Measurements from ENCODE around the gene PACSIN2. TPM values are rescaled to one million over a fixed set of nuclear protein-coding genes. Genes with fewer than 3 reads are reported as not detected.

Gene PACSIN2
- total RNA-seq, 1 donor from 2014 or later: 61.0 TPM

DNA sequence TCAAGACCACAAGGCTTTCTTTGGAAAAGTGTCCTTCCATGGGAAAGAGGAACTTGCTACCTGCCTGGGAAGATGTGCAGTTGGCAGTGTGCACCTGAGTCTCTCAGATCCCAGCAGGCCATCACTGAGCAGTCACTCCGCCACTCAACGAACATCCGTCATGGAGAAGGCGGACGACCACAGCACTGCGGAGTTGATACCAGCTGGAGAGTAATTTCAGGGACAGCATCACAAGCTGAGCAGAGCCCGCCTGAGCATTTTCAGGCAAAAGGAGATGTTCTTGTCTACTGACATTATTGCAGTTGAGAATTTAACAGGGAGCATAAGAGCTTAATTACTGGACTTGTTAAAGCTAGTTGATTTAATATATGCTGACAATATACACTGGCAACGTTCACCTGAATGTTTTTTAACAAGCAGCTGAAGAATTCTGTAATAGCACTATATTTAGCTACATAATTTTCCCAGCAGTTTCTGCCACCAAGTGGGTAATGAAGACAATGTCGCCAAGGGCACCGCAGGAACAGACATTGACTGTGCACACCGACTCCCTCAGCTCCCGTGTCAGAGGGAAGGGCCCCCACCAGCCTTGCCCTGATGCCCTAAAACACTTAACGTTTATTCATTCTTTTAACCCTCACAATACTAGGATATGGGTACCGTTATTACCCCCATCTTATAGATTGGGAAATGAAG lies 105.4 kb downstream of the PACSIN2 start:
- no peak overlapping the region for H3K27ac Mint-ChIP-seq

DNA sequence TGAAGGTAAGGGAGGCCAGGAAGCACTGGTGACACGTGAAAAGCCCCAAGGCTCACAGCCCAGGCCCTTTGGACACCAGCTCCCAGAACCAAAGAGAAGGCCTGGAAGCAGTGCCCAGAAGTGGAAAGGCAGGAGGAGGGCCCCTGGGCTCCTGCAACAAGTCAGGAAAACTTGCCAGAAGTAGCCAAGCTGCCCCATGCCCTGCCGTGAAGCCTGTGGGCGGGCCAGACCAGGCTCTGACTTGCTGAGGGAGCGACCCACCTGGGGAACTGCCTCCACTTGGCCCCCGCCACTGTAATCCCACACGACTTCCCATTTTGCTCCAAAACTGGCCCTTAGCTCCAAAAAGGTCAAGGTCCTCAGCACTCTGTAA lies 106.6 kb downstream of the PACSIN2 start:
- H3K4me1 Mint-ChIP-seq (ENCODE audit: low read depth): no peaks in the 10 kb centered on the region
- DNase-seq (ENCODE audit: low spot score, unreplicated experiment): no peak
- TF ChIP-seq, protein P1, sequence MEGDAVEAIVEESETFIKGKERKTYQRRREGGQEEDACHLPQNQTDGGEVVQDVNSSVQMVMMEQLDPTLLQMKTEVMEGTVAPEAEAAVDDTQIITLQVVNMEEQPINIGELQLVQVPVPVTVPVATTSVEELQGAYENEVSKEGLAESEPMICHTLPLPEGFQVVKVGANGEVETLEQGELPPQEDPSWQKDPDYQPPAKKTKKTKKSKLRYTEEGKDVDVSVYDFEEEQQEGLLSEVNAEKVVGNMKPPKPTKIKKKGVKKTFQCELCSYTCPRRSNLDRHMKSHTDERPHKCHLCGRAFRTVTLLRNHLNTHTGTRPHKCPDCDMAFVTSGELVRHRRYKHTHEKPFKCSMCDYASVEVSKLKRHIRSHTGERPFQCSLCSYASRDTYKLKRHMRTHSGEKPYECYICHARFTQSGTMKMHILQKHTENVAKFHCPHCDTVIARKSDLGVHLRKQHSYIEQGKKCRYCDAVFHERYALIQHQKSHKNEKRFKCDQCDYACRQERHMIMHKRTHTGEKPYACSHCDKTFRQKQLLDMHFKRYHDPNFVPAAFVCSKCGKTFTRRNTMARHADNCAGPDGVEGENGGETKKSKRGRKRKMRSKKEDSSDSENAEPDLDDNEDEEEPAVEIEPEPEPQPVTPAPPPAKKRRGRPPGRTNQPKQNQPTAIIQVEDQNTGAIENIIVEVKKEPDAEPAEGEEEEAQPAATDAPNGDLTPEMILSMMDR (IDR thresholded peaks at IDR 0.05; ENCODE audit: unreplicated experiment): no peak
- H3K27ac Mint-ChIP-seq: no peak overlapping the region
- no peaks in the 10 kb centered on the region for H3K27me3 Mint-ChIP-seq
- H3K4me3 Mint-ChIP-seq (ENCODE audit: low read depth): no peak overlapping the region
- no peaks in the 10 kb centered on the region for H3K9me3 Mint-ChIP-seq (ENCODE audit: low read depth)
- H3K36me3 Mint-ChIP-seq (ENCODE audit: insufficient read depth): peaks cover 7% of the 10 kb centered on the region

More for the DNA sequence above, 105.4 kb downstream of the PACSIN2 start:
- peaks cover 6% of the 10 kb centered on the region for H3K4me1 Mint-ChIP-seq (ENCODE audit: low read depth)
- peaks cover 7% of the 10 kb centered on the region for H3K36me3 Mint-ChIP-seq (ENCODE audit: insufficient read depth)
- H3K27me3 Mint-ChIP-seq: no peaks in the 10 kb centered on the region
- no peak overlapping the region for H3K4me3 Mint-ChIP-seq (ENCODE audit: low read depth)
- TF ChIP-seq, protein P1 (IDR thresholded peaks at IDR 0.05; ENCODE audit: unreplicated experiment): no peak
- no peak for DNase-seq (ENCODE audit: low spot score, unreplicated experiment)
- no peaks in the 10 kb centered on the region for H3K9me3 Mint-ChIP-seq (ENCODE audit: low read depth)

DNA sequence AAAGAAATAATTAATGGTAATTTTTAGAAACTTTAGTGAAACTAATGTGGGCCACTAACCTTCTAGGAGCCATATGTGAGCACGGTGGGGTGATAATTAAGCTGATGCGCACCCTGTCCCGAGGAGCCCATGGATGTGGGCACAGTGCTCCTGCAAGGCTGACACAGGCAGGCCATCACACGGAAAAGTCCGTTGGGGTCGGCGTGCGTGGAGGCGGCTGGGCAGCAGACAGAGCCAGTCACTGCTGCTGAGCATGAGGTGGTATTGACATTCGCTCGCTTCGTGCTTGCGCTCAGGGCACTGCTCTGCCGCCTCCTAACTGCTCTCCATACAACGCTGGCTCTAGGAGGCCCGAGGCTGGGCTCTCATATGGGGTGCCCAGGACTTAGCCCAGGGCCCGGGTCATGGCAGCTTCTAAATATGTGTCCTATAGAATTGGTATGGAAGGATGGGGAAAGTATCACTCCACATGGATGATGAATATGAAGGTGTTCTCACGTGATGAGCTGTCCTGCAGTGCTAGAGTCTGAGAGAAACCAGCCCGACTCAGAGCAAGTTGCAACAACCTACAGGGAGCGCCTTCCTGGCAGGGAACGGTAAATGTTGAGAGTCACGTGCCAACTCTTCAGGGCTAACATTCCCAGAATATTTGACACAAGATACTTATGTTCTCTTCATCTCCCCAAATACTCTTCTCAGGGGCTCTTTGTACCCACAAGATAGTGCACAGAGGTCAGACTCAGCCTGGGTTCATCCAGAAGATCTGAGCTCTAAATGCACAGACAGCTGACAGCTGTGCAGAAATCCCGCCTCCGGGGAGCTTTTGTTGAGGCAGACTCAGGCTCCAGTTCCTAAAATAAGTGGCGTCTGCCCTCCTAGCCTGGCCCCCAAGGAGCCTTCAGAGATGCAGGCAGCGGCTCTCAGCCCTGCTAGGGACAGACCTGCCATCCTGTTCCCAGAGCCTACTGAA lies 107.3 kb downstream of the PACSIN2 start:
- no peak for DNase-seq (ENCODE audit: low spot score, unreplicated experiment)
- H3K27me3 Mint-ChIP-seq: no peaks in the 10 kb centered on the region
- no peaks in the 10 kb centered on the region for H3K9me3 Mint-ChIP-seq (ENCODE audit: low read depth)
- H3K27ac Mint-ChIP-seq: no peak overlapping the region
- H3K4me1 Mint-ChIP-seq (ENCODE audit: low read depth): no peaks in the 10 kb centered on the region
- no peak overlapping the region for H3K4me3 Mint-ChIP-seq (ENCODE audit: low read depth)
- H3K36me3 Mint-ChIP-seq (ENCODE audit: insufficient read depth): peaks cover 7% of the 10 kb centered on the region
- TF ChIP-seq, protein P1 (IDR thresholded peaks at IDR 0.05; ENCODE audit: unreplicated experiment): no peak

DNA sequence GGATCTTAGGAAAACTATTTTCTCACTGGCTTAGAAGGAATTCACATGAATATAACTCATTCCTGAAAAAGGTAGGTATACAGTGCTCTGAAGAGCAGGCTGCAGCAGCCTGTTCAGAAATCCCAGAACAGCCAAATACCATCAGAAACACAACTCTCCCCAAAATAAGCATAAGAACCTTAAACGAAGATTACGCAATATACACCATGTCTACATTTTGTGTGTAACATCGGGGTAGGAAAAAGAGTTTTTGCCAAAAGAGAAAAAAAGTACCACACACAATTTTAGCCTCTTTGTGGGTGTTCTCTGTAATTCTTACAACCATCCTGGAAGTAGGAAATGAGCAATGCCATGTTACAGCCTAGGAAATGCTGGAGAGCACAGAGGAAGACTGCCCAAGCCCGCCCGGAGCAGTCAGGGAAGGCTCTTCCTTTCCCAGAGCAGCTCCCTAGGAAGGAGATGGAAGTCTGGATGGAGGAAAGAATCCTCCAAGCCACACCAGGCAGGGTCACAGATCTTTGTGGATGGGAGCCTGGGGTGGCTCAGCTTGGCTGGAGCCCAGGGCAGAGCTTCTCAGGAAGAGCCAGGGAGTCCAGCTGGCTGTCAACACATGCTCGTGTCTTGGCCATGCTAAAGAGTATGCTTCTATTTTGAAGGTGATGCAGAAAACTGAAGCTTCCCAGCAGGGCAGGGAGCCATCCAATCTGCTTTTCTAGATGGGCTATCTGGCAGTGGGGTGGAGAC lies 108.2 kb downstream of the PACSIN2 start:
- H3K27ac Mint-ChIP-seq: no peak overlapping the region
- no peak for DNase-seq (ENCODE audit: low spot score, unreplicated experiment)
- H3K36me3 Mint-ChIP-seq (ENCODE audit: insufficient read depth): peaks cover 7% of the 10 kb centered on the region

More for the DNA sequence above, 108.2 kb downstream of the PACSIN2 start:
- H3K4me1 Mint-ChIP-seq (ENCODE audit: low read depth): no peaks in the 10 kb centered on the region
- no peaks in the 10 kb centered on the region for H3K9me3 Mint-ChIP-seq (ENCODE audit: low read depth)
- no peaks in the 10 kb centered on the region for H3K27me3 Mint-ChIP-seq
- TF ChIP-seq, protein P1 (IDR thresholded peaks at IDR 0.05; ENCODE audit: unreplicated experiment): no peak
- H3K4me3 Mint-ChIP-seq (ENCODE audit: low read depth): no peak overlapping the region
